NCI-H510A treated with DMSO at 0.1 percent for 48 hours (cell line): ENCODE data around the gene KIF5A.

Experiments
- DNase-seq: peaks from one replicate; lab custom pipeline; 2025; lab: John Stamatoyannopoulos, UW

KIF5A gene

DNA sequence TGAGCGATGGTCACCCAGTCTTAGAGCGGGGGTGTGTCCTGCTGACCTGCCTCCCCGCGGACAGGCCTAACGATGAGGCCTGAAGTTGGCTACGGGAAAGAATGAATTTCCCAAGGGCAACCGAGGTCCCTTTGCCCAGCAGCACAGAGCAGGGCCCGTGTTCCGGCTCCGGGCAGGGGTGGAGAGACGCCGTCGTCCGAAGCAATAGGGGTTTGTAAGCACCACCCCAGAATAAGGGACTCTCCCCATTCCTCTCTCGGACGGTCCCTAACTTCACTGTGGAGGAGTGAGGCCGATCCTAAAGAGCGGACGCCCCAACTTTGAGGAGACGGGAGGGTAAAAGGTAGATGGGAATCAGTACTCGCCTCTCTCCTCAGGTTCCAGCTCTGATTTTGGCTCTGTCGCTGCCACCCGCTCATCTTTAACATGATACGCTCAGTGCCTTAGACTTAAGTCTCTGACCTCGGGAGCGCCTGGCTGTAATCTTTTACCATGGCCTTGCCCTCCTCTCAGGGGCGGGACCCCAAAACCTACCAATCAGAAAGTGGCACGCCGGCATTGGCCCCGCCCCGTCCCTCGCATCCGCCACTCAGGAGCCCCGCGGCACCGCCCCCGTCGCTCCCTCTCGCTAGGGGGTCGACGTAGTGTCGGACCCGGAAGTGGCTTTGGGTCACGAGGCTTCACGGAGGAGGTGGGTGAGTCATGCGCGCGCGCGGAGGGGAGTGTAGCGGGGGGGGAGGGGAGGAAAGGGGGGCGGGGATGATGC lies 29.6 kb upstream of the KIF5A start, which contains the start of gene DDIT3:
Gene DDIT3, minus strand, starts transcription at position 462 of the 766 bp plus-strand sequence. CDS start 3,108 bp downstream, outside the sequence.
- DNase-seq = peak; percentile 98

DNA sequence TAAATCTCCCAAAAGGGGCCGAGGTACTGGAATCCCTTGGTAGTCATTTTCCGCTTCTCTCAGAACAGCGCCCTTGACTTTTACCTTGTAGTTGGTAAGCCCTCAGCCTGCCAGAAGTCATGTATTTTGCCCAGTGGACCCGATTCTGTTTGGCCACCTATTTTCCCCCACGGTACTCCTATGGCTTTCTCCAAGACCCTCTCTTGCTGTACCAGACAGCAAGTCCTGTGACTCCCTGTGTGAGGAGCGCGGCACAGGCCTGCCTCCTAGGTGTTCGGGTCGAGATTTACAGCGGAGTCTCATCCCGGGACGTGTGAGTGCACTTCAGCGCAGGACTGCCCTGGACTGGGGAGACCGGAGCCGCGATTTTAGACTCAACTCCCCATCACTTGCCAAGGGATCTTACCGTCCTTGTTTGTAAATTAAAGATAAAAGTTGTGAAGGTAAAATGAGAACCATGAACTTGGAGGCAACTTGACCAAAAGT lies 28.3 kb upstream of the KIF5A start:
- peak; percentile 72 for DNase-seq

DNA sequence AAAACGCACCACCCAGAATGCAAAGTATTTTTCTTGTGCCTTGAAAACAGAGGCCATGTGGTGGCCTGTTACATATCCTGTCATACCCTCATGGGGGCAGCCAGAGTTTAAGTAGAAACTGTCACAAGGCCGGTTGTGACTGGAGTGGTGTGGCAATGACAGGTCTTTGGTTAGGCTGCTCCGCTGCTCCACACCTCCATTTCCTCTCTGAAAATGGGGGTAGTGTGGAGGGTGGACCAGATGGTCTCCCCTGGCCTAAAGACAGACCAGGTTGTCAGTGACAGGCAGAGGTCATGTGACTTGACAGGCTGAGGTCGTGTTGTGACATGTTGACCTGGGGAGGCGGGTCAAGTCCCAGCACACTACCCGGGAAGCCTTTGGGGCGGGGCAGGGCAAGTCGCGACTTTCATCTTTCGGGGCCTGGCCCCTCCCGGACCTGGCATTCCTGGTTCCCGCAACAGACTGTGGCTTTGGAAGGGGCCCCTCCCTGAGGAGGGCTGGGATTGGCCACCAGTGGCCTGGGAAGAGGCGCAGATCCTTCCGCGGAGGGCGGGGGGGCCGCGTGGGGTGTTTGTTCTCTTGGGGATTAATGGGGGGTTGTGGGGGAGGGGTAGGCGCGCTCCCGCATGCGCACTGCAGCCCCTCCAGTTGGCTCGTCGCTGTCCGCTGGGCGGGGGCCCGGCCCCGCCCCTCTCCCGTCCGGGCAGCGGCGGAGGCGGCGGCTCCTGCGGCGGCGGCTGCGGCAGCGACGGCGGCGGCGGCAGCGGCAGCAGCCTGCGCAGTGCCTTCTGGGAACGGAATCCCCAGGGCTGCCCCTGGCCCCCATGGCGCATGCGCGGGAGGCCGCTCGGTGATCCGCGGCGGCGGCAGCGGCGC lies 27.6 kb upstream of the KIF5A start, which contains the start of gene MBD6:
Gene MBD6, plus strand, starts transcription at position 814 of the 876 bp plus-strand sequence. CDS start 1,480 bp downstream, outside the sequence.
- DNase-seq = peak; percentile 98

DNA sequence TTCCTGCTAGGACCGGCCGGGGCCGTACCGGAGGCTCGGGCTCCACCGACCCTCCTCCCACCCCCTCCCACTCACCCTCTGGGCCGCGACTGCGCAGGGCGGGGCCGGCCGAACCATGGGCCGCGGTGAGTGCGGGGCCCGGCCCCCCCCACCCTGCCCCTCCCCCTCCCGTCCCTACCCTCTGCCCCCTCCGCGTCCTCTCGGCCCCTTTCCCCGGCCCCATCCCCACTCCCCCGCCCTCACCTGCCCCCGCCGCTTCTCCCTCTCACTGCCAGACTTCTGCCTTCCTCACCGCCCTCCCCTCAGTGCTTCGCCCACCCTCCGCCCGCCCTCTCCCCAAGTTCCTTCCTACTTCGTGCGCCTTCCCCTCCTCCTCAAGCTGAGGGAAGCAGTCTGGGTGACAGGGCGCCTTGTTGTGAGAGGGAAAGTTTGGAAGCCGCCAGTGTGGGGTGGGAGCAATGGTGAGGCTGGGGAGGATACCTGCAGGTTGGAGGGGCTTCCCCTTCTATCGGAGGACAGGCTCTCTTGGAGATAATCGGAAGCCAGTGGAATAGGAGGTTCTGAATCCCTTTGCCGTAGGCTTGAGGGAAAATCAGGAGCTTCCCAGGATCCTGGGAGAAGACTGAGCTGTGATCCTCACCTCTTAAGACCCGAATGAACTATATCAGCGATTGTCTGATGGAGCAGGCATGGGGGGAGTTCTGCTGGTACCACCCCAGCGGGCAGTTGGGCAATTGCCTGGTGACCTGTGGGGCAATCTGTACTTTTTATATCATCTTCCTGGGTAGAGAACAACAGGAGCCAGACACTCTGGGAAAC lies 26.7 kb upstream of the KIF5A start:
- peak; percentile 34 for DNase-seq

DNA sequence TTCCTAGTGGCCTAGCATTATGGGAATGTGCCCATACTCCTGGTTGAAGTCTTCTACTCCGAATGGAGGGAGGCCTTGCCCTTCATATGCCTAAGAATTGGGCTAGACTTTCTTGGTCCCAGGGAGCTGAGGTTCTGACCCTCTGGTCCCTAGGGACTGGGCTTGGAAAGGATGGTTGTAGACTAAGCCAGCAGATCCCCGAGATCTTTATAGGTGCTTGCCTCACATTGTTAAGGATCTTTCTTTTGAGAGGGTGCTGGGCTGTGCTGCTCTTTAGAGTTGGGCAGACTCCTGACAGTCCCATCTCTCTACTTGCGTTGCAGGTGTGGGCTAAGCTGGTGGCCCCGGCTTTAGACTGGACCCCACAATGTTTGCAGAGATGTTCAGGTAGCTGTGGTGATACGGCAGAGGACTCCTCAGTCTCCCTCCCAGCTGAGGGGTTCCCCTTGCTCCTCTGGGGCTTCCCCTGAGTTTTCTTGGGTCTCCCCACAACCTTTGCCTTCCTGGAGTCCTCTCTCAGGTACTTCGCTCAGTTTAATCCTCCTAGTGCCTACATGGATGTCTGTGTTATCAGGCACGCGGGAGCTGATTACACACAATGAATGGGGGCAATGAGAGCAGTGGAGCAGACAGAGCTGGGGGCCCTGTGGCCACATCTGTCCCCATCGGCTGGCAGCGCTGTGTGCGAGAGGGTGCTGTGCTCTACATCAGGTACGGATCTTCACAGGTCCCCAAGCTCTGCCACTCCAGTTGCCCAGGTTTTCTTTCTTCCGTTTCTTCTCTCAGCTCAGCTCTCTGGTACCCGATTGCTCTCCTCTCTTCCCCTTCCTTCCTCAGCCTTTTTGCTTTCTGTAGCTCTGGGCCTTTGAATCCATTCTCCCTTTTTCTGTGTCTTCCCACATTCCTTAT lies 25.9 kb upstream of the KIF5A start:
- no peak for DNase-seq

DNA sequence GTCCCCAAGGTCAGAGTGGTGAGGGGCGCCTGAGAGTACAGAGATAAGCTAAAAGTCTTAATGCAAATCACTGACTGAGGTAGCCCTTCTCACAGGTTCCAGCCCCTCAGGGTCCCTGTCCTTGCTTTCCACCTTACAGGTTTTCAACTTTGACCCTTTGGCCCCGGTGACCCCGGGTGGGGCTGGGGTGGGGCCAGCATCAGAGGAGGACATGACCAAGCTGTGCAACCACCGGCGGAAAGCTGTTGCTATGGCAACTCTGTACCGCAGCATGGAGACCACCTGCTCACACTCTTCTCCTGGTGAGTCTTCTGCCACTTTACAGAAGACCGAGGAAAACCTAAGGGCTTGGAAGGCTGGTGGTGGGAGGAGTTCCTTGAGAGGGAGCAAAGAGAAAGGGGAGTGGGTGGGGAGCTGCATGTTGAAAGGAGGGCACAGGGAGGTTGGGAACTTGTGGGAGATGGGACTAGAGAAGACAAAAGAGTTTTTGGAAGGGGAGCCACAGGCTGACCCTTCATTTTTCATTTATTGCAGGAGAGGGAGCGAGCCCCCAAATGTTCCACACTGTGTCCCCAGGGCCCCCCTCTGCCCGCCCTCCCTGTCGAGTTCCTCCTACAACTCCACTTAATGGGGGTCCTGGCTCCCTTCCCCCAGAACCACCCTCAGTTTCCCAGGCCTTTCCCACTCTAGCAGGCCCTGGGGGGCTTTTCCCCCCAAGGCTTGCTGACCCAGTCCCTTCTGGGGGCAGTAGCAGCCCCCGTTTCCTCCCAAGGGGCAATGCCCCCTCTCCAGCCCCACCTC lies 24.8 kb upstream of the KIF5A start:
- DNase-seq = no peak

DNA sequence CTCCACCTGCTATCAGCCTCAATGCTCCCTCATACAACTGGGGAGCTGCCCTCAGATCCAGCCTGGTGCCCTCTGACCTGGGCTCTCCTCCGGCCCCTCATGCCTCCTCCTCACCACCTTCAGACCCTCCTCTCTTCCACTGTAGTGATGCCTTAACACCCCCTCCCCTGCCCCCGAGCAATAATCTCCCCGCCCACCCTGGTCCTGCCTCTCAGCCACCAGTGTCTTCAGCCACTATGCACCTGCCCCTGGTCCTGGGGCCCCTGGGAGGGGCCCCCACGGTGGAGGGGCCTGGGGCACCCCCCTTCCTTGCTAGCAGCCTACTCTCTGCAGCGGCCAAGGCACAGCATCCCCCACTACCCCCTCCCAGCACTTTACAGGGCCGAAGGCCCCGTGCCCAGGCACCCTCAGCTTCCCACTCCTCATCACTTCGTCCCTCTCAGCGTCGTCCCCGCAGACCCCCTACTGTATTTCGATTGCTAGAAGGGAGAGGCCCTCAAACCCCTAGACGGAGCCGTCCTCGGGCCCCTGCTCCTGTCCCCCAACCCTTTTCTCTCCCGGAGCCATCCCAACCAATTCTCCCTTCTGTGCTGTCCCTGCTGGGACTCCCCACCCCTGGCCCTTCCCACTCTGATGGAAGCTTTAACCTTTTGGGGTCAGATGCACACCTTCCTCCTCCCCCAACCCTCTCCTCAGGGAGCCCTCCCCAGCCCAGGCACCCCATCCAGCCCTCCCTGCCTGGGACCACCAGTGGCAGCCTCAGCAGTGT lies 24.0 kb upstream of the KIF5A start:
- DNase-seq = no peak

DNA sequence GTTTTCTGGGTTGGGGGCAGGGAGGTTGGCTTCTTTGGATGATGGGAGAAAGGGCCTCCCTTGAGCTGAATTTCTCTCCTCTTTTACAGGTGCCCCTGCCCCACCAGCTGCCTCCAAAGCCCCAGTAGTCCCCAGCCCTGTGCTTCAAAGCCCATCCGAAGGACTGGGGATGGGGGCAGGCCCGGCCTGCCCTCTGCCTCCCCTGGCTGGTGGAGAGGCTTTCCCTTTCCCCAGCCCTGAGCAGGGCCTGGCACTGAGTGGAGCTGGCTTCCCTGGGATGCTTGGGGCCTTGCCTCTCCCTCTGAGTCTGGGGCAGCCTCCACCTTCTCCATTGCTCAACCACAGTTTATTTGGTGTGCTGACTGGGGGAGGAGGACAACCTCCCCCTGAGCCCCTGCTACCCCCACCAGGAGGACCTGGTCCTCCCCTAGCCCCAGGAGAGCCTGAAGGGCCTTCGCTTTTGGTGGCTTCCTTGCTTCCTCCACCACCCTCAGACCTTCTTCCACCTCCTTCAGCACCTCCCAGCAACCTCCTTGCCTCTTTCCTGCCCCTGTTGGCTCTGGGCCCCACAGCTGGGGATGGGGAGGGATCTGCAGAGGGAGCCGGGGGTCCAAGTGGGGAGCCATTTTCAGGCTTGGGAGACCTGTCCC lies 23.2 kb upstream of the KIF5A start:
- no peak for DNase-seq

DNA sequence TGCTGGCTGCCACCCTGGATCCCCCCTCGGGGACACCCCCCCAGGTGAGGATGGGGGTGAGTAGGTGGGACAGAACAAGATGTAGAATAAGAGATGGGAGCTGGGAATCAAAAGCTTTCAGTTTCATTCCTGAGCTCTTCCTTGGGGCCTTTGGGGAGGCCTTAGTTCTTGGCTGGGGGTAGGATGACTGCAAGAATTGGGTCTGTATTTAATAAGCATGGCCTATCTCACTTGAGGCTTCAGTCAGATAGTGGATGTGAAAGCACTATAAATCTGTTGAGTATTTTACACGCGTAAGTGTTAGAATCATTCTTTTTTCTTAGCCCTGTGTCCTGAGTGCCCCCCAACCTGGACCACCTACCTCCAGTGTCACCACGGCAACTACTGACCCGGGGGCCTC lies 22.7 kb upstream of the KIF5A start:
- DNase-seq = no peak

DNA sequence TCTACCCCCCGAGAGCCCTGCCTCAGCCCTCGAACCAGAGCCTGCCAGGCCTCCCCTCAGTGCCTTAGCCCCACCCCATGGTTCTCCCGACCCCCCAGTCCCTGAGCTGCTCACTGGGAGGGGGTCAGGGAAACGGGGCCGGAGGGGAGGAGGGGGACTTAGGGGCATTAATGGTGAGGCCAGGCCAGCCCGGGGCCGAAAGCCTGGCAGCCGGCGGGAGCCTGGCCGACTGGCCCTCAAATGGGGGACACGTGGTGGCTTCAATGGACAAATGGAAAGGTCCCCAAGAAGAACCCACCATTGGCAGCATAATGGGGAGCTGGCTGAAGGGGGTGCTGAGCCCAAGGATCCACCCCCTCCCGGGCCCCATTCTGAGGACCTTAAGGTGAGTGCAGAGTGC lies 21.7 kb upstream of the KIF5A start:
- no peak for DNase-seq

DNA sequence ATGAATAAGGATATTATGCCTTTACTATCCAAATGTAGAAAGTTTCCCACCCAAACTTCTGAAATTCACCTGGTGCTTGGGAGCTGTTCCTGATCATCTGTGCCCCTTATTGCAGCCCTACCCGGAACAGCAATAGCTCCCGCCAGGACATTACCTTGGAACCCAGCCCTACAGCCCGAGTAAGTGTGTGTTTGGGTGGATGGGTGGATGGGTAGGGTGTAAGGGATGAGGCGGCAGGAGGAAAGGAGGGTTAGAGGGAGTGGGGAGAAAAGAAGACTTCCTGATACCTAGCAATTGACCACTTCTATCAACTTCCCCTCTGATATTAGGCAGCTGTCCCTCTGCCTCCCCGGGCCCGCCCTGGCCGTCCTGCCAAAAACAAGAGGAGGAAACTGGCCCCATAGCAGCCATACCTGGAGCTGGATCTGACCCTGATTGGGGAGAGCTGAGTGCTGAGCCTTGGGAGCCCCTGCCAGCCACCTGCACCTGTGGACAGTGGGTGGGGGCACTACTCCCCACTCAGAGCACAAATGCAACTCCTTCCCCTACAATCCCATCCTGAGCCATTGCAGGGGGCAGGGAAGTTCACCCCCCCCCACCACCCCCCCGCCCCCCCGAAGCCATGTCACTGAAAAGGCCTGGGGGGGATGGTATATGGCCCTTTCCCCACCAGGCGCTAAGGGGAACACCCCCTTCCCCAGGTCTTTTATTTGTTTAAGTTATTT lies 20.9 kb upstream of the KIF5A start:
- no peak for DNase-seq

DNA sequence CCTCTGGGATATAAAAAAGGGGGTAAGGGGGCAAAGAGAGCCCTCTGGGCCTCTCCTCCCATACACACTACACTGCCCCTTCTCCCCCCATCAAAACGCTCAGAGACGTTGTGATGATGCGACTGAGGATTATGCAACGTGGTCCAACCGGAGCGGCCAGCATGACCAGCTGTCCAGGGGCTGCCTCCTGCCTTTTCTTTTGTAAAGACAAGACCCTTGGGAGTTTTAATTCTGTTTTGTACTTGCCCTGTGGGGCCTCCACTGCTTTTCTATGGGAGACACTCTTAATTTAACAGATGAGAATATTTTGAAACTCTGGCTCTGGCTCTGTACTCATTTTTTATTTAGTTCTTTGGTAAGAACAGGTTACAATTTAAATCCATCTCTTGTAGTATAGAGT lies 20.0 kb upstream of the KIF5A start:
- DNase-seq = no peak

DNA sequence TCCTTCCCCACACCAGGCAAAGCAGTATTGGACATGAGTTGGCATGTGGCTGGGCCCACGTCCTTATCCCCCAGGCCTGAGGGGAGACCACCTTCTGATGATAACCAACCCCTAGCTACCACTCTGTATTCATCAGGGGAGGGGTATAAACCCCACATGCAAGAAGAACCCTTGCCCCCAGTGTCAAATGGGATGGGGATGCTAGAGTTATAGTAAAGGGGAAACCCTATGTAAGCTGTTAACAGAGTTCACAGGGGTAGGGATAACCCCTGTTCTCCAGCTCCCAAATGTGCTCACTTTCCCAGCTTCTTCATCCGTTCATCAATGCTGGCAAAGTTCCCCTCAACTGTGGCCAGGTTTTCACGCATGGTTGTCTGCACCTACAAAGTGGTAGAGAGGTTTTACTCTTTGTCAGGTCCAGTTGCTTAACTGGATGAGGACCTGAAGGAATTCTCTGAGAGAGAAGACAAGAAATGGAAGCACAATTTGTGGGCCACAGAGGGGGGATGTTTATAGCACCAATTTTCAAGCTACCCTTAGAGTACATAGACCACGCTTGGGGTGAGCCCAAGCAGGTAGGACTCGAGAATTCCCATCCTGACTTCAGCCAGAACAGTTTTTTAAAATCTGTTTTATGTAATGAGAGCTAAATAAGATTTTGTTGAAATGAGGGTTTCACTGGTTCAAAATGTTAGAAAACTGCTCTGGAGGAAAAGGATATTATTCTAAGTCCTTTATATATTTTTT lies 19.3 kb upstream of the KIF5A start:
- DNase-seq = no peak

DNA sequence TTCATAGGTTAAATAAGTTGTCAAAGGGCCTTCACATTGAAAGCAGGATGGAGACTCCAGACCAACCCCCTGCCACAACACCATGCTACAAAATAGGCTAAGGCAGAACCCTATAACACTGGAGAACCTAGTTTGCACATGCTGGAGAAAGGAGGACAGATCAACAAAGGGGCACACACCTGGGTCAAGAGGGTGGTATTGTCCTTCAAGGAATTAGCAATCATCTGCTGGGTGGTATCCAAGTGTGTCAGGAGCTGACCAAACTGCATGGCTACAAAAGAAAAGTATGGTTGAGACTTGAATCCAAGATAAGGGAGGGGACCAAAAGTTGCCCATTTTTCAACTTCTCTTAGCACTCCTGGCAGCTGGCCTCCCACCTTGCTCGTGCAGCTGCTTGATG lies 18.0 kb upstream of the KIF5A start:
- DNase-seq = no peak

DNA sequence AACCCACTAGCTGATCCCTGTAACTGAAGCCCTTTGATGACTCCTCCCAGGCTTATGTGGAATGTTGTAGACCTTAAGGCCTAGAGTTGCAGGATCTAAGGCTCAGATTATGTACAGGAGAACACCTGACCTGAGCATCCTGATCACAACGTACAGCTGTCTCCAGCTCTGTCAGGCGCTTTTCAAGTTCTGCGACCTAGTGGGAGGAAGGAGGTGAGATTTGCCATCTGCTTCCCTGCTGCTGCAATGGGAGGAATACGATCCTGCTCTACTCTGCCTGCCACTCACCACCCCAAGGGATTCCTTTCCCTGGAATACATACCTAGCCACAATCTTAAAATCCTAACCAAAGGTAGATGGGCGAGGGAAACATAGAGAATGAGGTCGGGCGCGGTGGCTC lies 16.7 kb upstream of the KIF5A start:
- DNase-seq = no peak

DNA sequence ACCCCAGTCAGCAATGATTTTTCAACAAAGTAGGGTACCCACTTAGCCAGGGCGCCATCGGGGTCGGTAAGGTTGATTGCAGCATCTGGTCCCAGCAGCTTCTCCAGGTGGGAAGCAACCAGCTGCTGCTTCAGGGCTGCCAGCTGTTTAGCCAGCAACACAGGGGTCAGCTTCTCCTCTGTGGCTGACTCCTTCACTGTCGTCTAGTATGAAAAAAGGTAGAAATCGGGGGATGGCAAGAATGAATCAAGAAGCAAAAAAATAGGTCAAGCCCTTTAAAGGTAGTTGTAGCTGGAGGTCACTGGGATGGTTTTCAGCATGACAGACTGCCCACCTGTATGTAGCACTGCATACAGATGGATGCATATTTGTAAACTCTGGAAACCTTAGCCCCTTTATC lies 15.6 kb upstream of the KIF5A start:
- DNase-seq = no peak

DNA sequence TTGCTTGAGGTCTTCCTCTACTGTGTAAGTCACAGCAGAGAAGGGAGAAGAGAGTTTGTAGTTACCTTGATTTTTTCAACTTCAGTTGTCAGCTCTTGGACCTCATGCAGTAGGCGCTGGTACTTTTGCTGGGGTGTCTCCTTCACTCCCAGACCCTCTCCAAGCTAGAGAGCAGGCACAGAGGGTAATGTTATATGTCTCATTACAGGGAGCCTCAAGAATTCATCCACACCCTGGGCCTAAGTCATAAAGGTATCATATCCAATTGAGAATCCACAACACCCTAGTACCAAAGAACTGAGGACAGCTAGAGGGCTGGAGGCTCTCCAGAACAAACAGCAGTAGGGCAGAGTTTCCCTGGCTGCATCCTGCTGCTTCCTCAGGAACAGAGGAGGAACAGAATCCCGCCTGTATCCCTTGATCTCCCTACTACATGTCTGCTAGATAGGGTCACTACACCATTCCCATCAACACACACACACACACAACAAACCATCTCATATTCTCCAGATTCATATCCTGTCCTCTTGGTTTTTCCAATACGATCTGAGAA lies 14.8 kb upstream of the KIF5A start:
- DNase-seq = no peak
